ENCODE results near the gene ICOS.

The ICOS gene, protein sequence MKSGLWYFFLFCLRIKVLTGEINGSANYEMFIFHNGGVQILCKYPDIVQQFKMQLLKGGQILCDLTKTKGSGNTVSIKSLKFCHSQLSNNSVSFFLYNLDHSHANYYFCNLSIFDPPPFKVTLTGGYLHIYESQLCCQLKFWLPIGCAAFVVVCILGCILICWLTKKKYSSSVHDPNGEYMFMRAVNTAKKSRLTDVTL

DNA sequence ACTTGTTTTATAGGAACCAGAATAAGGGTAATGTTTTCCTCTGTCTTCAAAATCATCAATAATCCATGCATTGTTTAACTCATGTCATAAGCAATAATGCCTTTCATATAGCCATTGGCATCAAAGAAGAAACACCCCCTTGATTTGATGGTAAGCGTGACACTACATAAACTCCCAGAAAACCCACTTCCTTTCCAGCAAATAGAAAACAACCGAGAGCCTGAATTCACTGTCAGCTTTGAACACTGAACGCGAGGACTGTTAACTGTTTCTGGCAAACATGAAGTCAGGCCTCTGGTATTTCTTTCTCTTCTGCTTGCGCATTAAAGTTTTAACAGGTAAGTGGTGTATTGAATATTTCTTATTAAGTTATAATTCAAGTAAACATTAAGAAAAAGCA, at the start of gene ICOS:
TSS of gene ICOS (plus strand) at position 229 of the 400 bp plus-strand sequence. CDS start at position 281, 52 bp downstream.
- no peak for DNase-seq (ENCODE audit: low spot score)

DNA sequence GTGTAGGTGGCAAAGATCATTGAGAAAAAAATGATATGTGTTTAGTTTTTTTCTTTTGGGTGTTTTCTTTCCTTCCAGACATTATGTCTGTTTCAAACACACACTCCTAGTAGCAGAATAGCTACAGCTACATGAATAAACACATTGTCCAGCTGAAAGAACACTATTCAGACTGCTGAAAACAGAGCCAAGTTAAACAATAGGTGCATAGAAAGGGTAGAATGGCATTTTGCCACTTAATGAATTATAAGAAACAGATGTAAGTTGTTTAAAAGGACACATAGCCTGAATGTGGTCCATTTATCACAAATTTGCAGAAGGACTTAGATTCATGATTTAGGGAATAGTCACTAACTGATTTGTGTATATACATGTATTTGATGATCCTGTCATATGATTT, 48.9 kb upstream of the ICOS start:
- no peak for DNase-seq (ENCODE audit: low spot score)

DNA sequence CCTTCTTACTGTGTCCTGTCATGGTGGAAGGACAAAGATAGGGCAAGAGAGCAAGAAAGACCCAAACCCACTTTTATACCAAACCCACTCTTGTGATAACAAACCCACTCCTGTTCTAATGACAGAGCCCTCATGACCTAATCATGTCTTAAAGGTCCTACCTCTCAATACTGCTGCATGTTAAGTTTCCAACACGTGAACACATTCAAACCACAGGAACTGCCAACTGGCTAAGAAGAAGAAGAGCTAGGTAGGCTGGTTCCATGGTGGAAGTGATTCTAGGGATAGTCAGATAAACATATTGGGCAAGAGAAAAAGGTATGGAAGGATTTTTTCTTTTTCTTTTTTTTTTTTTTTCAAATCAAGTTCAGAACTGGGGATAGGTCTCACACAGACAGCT, 47.0 kb upstream of the ICOS start:
- DNase-seq (ENCODE audit: low spot score) = no peak

DNA sequence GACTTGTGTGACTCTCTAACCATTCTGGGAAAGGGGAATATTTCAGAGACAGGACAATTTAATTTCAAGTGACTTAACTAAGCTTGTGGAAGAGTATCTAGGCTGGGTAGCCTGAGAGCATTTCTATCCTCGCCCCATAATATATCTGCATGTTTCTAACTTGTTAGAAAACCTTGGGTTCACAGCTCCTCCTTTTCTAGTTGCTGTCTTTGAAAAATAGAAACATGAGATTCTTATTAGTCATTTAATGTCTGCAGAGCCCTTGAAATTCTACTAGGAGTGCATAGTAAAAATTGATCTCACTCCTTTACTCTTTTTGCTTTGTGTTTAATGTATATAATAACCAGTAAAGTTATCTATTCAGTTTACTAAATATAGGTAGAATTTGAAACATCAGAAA, 46.6 kb upstream of the ICOS start:
- DNase-seq (ENCODE audit: low spot score) = no peak

DNA sequence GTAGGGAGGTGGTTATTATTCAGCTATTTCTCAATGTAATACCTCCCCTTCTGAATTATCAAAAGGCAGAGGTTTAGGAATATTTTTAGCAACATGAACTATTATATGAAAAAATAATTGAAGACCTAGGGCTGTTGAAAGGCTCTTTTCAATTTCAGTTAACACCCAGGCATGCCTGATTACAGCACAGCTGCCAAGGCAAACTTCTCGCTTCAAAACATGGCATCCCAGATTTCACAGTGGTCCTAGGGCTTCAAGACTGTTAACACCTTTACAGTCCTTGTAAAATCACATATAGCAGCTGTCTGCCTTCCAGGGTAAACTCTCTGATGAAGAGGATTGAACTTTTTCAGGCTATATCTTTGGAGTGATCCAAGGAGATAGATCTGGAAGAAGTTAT, 45.8 kb upstream of the ICOS start:
- DNase-seq (ENCODE audit: low spot score) = no peak

DNA sequence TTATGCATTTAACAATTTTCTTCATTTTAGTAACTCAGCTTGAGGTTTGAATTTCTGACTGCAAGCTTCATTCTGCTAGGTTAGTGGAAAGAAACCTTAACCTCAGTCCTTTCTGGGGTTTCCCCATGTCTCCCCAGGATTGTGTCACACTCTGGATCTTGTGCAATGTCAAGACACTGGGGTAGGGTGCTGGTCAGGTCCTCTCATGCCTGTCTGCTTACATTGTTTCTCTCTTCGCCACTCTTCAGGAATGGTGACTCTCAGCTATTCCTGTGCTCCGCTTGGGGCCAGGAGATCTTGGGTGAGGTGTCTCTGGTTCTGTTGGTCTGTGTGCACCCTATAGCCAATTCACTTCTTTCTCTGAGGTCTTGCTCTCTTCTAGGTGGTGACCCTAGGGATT, 45.1 kb upstream of the ICOS start:
- no peak for DNase-seq (ENCODE audit: low spot score)

DNA sequence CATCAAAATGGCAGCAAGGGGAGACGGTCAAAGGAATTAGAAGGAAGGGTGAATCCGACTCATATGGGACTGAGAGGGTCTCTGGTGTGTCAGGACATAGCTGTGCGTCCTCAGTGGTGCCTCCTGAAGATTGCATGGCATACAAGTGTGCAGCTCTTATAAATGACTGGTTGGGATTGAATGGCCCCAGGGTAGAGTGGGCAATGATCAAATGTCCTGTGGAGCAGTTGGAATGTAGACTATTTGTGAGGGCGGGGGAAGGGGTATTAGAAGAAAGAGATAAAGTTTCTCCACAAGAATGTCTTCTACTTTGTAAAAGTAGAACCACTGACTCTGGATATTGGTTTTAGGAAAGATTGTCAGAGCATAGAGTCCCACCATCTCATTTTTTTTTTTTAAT, 44.4 kb upstream of the ICOS start:
- DNase-seq (ENCODE audit: low spot score) = no peak

DNA sequence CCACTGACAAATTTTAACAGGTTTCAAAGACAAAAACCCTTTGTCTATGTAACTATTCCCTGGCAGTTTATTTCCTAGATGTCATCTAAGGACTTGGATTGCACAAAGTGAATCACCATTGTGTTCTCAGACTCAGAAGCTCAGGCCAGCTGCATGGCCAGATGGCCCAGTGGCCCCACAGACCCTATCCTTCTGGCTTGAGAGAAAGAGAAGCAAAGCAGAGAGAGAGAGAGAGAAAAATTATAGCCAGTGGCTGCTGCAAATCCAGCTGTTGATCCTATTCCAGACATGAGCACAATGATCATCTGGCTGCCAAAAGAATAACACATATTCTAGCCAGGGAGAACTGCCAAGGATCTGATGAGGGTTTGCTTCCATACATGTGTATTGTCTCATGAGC, 43.2 kb upstream of the ICOS start:
- no peak for DNase-seq (ENCODE audit: low spot score)

DNA sequence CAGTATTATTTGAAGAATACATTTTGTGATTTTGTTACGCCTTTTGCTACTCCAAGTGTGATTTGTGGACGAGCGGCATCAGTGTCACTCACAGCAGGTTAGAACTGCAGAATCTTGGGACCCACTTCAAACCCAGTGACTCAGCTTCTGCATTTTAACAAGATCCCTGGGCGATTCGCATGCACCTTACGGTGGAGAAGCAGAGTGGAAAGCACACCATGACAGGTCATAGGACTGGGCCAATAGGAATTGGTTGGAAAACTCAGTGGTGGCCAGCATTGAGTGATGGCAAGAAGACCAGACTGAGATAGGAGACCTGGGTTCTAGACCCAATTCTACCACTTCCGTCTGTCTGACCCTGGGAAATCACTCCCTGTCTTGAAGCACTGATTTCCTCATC, 42.7 kb upstream of the ICOS start:
- no peak for DNase-seq (ENCODE audit: low spot score)

DNA sequence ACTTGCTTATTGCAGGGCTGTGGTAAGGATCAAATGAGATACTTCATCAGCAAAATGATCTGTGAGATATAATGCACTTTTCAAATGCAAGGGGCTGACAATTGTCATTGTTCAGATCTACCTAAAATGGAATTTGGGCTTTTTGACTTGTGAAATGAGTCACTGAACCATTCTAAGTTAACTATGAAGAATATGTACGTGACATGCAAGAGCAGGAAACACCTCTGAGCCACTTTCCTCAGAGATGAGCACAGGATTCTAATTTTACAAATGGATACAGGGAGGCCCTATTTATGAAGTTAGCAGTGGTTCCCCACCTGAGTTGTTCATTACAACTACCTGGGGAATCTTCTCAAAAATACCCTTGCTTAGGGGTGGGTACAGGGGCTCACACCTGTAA, 42.3 kb upstream of the ICOS start:
- DNase-seq (ENCODE audit: low spot score) = no peak

DNA sequence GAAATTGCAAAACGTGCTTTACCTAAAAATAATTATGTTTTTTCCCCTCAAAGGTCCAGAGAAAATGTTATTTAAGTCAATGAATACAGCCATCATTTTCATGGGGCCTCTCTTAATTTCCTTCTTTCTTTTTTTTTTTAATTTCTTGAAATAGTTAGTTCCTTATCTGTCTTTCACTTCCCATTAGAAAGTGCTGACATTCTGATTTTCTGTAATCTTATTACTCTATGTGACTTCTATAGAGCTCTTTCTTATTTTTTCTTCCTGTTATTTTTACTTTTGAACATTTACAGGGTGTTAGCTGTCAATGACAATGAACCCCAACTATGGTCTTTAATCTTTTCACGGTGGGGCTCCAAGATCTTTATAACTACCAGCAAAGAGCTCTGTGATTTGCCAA, 39.0 kb upstream of the ICOS start:
- no peak for DNase-seq (ENCODE audit: low spot score)

DNA sequence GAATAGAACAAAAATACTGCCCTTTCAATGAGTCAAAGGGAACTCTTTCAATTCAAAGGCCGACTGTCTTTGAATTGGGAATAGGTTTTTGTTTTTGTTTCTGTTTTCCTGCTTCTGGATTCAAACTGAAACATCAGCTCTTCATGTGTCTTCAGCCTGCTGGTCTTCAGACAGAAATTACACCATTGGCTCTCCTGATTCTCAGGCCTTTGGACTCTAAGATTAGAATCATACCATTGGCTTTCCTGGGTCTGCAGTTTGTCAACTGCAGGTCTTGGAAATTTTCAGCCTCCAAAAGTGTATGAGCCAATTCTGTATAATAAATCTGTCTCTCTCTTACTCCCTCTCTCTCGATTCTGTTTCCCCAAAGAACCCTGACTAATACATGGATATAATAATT, 37.9 kb upstream of the ICOS start:
- DNase-seq (ENCODE audit: low spot score) = no peak

DNA sequence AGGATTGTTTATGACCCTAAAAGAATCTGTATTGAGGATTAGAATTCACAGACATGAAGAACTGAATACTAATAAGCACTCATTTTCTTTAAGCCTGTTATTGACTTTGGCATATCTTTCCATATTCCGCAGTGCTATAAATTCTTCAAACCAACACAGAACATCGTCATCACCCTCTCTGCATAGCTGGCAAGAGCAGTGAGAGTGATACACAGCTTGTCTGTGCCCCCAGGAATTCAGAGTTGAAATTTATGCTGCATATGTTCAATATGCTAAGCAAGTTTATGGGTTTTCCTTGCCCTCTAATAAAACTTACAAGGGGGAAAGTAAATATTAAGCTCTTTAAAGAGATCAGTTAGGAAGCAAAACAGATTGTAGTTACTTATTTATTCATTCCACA, 36.3 kb upstream of the ICOS start:
- DNase-seq (ENCODE audit: low spot score) = no peak

DNA sequence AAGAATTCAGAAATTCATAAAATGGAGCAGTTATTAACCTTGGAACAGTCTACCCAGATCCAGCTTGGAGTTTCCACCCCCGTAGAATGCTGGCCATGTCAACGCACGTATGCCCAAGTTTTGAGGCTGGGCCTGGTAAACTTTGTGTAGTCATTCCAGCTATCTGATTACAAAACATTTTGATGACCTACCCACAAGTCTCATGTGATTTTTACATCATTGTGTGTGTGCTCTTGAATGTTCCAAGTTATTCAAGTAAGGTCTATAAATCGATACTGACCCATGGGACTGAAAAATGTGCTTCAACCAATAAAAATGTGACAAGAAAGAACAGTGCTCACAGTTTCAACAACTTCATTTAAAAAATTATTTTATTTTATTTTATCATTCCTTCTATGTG, 32.5 kb upstream of the ICOS start:
- no peak for DNase-seq (ENCODE audit: low spot score)

DNA sequence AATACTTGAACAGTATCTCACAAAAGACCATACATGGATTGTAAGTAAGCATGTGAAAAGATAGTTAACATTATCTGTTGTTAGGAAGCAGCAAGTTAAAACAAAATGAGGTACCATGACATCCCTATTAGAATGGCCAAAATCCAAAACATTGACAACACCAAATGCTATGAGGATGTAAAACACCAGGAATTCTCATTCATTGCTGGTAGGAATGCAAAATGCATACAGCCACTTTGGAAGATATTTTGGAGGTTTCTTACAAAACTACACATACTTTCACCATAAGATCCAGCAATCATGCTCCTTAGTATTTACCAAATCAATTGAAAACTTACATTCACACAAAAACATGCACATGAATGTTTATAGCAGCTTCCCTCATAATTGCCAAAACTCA, 30.9 kb upstream of the ICOS start:
- no peak for DNase-seq (ENCODE audit: low spot score)

DNA sequence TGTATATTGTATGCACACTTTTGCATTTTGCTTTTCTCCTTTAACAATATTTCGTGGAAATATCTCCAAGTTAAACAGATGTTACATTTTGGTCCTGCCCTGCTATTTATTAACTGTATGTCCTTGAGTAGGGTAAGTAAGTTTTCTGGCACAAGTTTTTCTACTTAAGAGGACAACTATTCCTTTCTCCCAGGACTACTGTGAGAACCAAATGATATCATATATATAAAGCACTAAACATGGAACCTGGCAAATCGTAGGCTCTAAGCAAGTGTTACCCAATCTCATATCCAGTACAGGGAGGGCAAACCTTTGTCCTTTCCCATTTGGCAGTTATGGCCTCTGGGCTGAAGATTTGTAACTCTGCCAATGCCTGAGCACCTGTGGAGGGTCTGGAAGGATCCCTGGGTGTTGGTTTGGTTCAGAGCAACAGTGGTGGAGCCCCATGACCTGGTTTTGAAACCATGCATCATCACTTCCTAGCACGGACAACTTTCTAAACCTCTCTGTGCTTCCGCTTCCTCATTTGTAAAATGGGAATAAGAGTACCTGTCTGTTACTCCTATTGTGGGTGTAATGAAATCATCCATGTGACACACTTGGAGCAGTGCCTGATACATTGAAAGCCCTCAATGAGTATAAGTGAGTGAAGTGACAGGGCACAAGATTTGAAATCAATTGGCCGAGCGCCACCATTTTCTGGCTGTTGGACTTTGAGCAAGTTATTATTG, 28.3 kb upstream of the ICOS start:
- no peak for DNase-seq (ENCODE audit: low spot score)

DNA sequence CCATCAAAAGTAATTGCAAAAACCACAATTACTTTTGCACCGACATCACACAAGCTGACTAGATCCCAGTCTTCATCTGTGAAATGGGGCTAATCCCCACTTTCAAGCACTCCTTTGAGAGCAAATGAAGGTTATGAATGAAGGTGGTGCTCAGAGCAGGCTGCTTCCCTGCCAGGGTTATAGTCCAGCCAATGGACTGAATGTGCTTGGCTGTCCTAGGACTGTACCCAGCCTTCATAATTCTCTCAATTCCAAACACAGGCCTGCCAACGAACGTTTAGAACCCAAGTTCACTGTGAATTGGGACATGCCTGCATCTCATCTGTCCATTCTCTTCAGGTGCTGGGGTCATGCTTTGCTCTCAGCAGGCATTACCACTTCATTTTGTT, 27.8 kb upstream of the ICOS start:
- DNase-seq (ENCODE audit: low spot score) = no peak

DNA sequence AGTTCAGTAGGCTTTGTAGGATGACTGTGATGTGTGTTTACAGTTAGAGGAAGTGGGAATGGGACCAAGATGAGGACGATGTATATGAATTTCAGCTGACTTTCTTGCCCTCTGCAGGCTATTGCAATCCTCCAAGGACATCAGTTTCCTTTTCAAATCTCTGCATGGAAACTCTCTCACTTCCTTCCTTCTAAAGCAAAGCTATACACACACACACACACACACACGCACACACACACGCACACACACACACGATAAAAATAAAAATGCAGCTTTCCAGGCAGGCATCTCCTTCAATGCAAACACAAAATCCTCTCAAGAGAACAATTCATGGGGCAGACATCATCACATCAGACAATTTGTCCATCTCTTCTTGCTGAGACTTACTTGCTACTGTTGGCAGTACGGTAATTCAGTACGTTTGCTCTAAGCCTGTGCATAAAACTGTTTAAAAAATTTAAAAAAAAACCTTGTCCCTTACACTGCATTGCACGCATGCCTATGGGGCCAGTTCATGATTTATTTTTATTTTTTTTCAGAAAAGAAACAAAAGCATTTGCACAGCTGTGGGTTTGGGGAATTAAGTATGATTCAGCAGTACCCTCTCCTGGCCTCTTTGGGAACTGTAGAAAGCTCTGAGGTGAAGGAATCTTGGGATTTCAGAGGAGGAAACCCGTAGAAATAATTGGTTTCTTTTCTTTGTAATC, 27.1 kb upstream of the ICOS start:
- DNase-seq (ENCODE audit: low spot score) = peak; percentile 32

DNA sequence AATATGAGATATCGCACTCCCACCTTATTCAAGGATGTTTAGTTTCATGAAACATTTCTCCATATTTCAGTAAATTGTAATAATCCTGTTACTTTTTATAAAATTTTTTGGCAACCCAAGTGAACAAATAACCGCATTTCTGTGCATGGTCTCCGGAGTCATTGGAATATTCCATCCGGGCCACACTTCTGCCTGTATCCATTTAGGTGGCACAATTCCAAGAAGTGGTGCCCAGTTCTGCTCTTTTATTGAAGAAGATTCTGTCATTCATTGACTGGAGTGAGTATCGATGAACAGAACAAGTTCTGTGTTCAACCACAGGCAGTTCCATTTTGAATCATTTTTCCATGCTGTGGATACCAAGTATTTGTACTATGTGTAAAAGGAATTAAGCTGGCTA, 26.6 kb upstream of the ICOS start:
- no peak for DNase-seq (ENCODE audit: low spot score)

DNA sequence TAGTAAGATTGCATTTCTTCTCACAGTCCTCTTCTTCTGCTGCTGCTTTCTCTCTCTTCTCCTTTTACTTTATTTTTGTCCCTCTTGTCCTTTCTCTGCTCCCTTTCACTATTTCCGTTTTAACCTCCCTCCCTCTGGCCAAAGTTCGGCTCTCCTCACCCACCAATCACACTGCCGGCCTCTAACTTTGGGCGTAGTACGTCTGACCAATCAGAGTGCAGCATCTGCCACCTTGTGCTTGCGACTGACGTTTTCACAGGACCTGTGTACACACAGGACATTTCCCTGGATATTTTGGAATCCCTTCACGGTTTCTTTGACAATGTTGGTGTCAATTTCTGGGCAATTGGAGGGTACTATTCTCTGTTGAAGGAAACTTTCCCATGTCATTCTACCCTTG, 22.6 kb upstream of the ICOS start:
- peak; percentile 9 for DNase-seq (ENCODE audit: low spot score)

DNA sequence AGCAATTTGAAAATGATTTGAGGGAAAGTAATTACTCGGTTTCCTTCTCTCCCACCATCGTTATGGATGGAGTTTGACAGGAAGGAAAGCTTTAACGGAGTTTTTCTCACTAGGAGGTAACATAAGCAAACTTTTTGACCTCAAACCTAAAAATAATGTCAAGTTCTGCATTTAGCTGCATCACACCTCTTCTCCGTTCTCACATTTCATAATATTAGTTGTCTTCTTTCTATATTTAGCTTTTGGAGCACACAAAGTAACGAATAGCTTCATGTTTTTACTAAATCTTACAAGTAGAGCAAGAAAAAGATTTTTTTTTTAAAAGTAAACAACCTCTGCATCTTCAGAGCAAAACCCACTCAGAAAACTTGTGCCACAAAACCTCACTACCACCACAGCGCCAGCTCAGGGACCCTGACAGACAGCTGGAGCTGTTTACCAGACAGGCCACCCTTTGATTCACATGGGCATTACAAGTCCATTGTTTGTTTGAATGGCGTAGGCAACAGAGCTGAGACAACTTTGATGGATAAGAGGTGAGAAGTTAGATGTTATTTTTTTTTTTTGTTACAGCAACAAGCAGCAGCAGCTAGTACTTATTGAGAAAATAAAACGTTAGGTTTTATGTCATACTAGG, 21.9 kb upstream of the ICOS start:
- no peak for DNase-seq (ENCODE audit: low spot score)

DNA sequence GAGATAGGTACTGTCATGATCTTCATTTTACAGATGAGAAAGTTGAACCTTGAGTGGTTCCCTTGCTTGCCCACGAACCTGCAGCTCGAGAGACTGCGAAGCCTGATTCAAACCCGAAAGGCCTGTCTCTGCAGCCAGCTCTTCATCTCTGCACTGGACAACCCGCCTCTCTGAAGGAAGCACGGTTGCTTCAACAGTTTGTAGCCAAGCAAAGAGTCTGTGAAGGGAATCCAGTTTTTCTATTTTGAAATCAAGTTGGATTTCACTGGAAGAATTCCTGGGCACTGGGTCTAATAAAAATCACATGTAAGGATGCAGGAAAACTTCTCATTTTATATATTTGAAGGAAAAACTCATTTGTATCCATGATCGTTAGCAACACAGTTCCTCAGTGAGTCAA, 21.3 kb upstream of the ICOS start:
- no peak for DNase-seq (ENCODE audit: low spot score)

DNA sequence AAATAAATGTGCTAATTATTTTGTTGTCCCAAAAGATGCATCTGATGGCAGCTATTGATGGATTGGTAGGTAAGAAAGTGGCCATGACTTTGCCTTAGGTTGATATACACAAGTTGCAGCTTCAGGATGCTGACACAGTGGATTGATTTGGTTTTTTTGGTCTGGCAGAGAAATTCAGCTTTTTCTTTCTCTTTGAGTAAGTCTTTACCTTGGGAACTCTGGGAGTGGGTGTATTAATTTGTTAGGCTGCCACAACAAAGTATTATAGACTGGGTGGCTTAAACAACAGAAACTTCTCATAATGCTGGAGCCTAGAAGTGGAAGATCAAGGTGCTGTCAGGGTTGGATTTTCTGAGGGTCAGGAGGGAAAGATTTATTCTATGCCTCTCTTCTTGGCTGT, 19.8 kb upstream of the ICOS start:
- no peak for DNase-seq (ENCODE audit: low spot score)

Data from SW480 (cell line).